Glutamatergic neuron (in vitro differentiated cells): ENCODE results near the gene CBFA2T3. TPM values are rescaled to one million over a fixed set of nuclear protein-coding genes. Genes with fewer than 3 reads are reported as not detected.

Source experiments
- DNase-seq: peaks from one replicate; pipeline ENCODE4 v3.0.0; 2022
- H3K27ac Mint-ChIP-seq: one replicate; pipeline ENCODE4 v1.8.0; 2020; ENCODE audit warnings: mild to moderate bottlenecking, mixed read lengths, inconsistent platforms; ENCODE audit not compliant: unreplicated experiment
- H3K27me3 Mint-ChIP-seq: one replicate; pipeline ENCODE4 v1.8.0; 2020; ENCODE audit warnings: mild to moderate bottlenecking, moderate library complexity, mixed read lengths, inconsistent platforms; ENCODE audit not compliant: unreplicated experiment
- H3K36me3 Mint-ChIP-seq: one replicate; pipeline ENCODE4 v1.8.0; 2020; ENCODE audit warnings: mild to moderate bottlenecking, mixed read lengths, inconsistent platforms; ENCODE audit not compliant: unreplicated experiment
- H3K4me1 Mint-ChIP-seq: one replicate; pipeline ENCODE4 v1.8.0; 2020; ENCODE audit warnings: mild to moderate bottlenecking, low read depth, mixed read lengths, inconsistent platforms; ENCODE audit not compliant: unreplicated experiment
- H3K4me3 Mint-ChIP-seq: one replicate; pipeline ENCODE4 v1.8.0; 2020; ENCODE audit warnings: mild to moderate bottlenecking, mixed read lengths, inconsistent platforms; ENCODE audit not compliant: unreplicated experiment
- H3K9me3 Mint-ChIP-seq: one replicate; pipeline ENCODE4 v1.8.0; 2020; ENCODE audit warnings: mild to moderate bottlenecking, moderate library complexity, mixed read lengths, inconsistent platforms; ENCODE audit not compliant: unreplicated experiment
- CTCF ChIP-seq: fragments of 200-600 bp; sonication (generic); IDR thresholded peaks from one replicate; pipeline ENCODE4 v1.5.0; 2021; ENCODE audit not compliant: partially characterized antibody, unreplicated experiment
- total RNA-seq: library from RNA; stranded (reverse); fragmentation: NEBNext Ultra II Directional; extraction: Animal tissue kit (Norgen Biotek cat#: 25700); gene quantifications from one replicate; pipeline ENCODE4 v1.2.1, GENCODE V29; 2021; ENCODE audit not compliant: unreplicated experiment

CBFA2T3 gene
- total RNA-seq, 1 donor from 2014 or later, result 126 TPM

GRCh38 chr16:89015271-89015859 lies 38.4 kb upstream of the CBFA2T3 start:
- H3K27ac Mint-ChIP-seq, result no peak overlapping the region
- H3K4me3 Mint-ChIP-seq, result no peak overlapping the region
- H3K36me3 Mint-ChIP-seq, result no peaks in the 10 kb centered on the region
- peaks cover 11% of the 10 kb centered on the region for H3K27me3 Mint-ChIP-seq
- TF ChIP-seq CTCF, result no peak
- H3K4me1 Mint-ChIP-seq, result no peaks in the 10 kb centered on the region
- DNase-seq, result no peak
- peaks cover 5% of the 10 kb centered on the region for H3K9me3 Mint-ChIP-seq

- no peak for DNase-seq
- H3K36me3 Mint-ChIP-seq, result no peaks in the 10 kb centered on the region
- no peak overlapping the region for H3K27ac Mint-ChIP-seq
- H3K27me3 Mint-ChIP-seq, result peaks cover 13% of the 10 kb centered on the region
- H3K4me1 Mint-ChIP-seq, result no peaks in the 10 kb centered on the region
- no peak for TF ChIP-seq CTCF
- peaks cover 4% of the 10 kb centered on the region for H3K9me3 Mint-ChIP-seq
- H3K4me3 Mint-ChIP-seq, result no peak overlapping the region
These were observed 37.6 kb upstream of the CBFA2T3 start for GRCh38 chr16:89014403-89015230.

GRCh38 chr16:89013692-89014402 lies 36.8 kb upstream of the CBFA2T3 start:
- TF ChIP-seq CTCF, result no peak
- Mint-ChIP-seq H3K9me3 (peaks cover 5% of the 10 kb centered on the region), H3K27me3 (peaks cover 17% of the 10 kb centered on the region), H3K27ac (no peak overlapping the region), H3K36me3 (no peaks in the 10 kb centered on the region), H3K4me3 (no peak overlapping the region), H3K4me1 (no peaks in the 10 kb centered on the region)
- no peak for DNase-seq

- Mint-ChIP-seq H3K27me3 (peaks cover 13% of the 10 kb centered on the region), H3K27ac (no peak overlapping the region), H3K36me3 (no peaks in the 10 kb centered on the region), H3K9me3 (peaks cover 5% of the 10 kb centered on the region), H3K4me1 (no peaks in the 10 kb centered on the region), H3K4me3 (no peak overlapping the region)
- TF ChIP-seq CTCF, result no peak
- DNase-seq, result no peak
These were observed 36.1 kb upstream of the CBFA2T3 start for GRCh38 chr16:89013111-89013510.

- Mint-ChIP-seq H3K27me3 (peaks cover 10% of the 10 kb centered on the region), H3K4me1 (no peaks in the 10 kb centered on the region), H3K36me3 (no peaks in the 10 kb centered on the region), H3K4me3 (no peak overlapping the region), H3K27ac (no peak overlapping the region), H3K9me3 (peaks cover 5% of the 10 kb centered on the region)
- no peak for DNase-seq
- TF ChIP-seq CTCF, result no peak
These were observed 35.6 kb upstream of the CBFA2T3 start for GRCh38 chr16:89012622-89012995.
